ENCODE results near the gene LILRA6. TPM values are rescaled to one million over a fixed set of nuclear protein-coding genes. Genes with fewer than 3 reads are reported as not detected.

LILRA6 gene
- total and polyA plus RNA-seq, 2 of the 13 experiments (the other 11 are each of a cell fraction or from before 2014, with no cell fraction given), result not detected

DNA sequence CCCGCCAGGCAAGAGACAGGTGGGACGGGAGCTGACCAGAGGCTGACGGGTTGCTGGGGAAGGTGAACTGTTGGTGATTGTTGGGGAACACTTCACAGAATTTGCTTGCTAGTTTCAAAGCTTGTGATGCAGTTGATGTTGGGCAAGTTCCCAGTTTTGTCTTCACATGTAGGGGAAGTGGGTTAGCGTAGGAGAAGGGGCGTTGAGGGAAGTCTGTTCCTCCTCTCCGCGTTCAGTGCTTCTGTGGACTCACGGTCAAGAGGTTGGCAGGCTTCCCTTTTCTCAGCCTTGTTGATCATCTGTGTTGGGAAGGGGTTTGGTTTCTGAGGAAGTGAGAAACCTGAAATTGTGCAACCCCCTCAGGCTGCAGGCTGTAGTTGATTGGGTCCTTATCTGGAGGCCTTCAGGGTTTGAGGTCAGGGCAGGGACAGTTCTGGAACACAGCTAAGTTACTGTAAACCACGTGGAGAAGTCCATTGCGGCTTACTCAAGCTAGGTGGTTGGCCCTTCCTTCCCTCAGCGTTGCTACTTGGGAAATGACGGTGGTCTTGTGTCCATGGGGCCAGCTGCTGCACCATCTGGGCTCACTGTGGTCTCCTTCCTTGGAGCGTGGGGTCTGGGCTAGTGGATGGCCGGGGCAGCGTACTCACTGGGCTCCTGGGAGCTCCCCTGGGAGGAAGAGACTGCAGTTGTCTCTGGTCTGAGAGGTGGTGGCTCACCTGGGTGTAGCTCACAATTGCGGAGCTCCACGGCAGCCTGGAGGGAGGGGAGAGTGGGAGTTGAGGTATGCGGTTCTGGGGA is 34.4 kb downstream of the LILRA6 start (continued):
- TF ChIP-seq, protein P1, sequence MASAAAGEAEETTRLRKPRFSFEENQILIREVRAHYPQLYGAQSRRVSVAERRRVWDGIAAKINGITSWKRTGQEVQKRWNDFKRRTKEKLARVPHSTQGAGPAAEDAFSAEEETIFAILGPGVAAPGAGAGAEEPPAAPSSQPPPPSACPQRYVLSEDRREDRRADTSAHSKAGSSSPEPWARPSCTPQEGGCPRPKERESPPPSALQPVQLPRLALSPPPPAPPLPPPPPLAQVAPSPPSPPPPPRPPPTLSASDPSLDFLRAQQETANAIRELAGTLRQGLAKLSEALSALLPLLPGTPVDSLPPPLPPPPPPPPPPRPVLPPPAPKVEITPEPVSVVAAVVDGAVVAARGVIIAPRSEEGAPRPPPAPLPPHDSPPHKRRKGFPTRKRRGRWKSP (CRISPR knock-in tag; IDR thresholded peaks at IDR 0.05), result peak; percentile 67; the same call in 1 of the 2 replicates
- TF ChIP-seq TEAD2 (CRISPR knock-in tag; IDR thresholded peaks at IDR 0.05) (no peak), SALL1 (CRISPR knock-in tag; IDR thresholded peaks at IDR 0.05) (peak; percentile 37; the same call in 1 of the 2 replicates), ZNF773 (CRISPR knock-in tag; IDR thresholded peaks at IDR 0.05; ENCODE audit: borderline replicate concordance) (no peak), POLR2G (IDR thresholded peaks at IDR 0.05; ENCODE audit: low read depth, low read length) (peak; percentile 75), RBFOX2 (IDR thresholded peaks at IDR 0.05; ENCODE audit: low read depth, low read length) (no peak), ZNF720 (CRISPR knock-in tag; IDR thresholded peaks at IDR 0.05) (no peak), ZXDC (CRISPR knock-in tag; IDR thresholded peaks at IDR 0.05) (no peak), ZNF564 (CRISPR knock-in tag; IDR thresholded peaks at IDR 0.05) (no peak), MXI1 (IDR thresholded peaks at IDR 0.05; ENCODE audit: borderline replicate concordance, low read depth, low read length) (0 out of 3 replicates have a peak, but pooled peaks have one; percentile 9), ZNF501 (CRISPR knock-in tag; IDR thresholded peaks at IDR 0.05) (0 out of 2 replicates have a peak, but pooled peaks have one; percentile 25), FOXP1 (IDR thresholded peaks at IDR 0.05) (no peak), FOXP1 (CRISPR knock-in tag; IDR thresholded peaks at IDR 0.05) (no peak), CC2D1A (CRISPR knock-in tag; IDR thresholded peaks at IDR 0.05) (no peak), ZNF639 (CRISPR knock-in tag; conservative IDR thresholded peaks at IDR 0.05) (peak; percentile 54; the same call in 1 of the 2 replicates), FOSL2 (CRISPR knock-in tag; IDR thresholded peaks at IDR 0.05) (peak; percentile 4; the same call in 1 of the 2 replicates), BRF2 (CRISPR knock-in tag; IDR thresholded peaks at IDR 0.05) (no peak), IRF2 (CRISPR knock-in tag; IDR thresholded peaks at IDR 0.05) (0 out of 2 replicates have a peak, but pooled peaks have one; percentile 22), ARID2 (CRISPR knock-in tag; IDR thresholded peaks at IDR 0.05; ENCODE audit: borderline replicate concordance) (peak; percentile 66; the same call in 1 of the 2 replicates), YEATS2 (CRISPR knock-in tag; IDR thresholded peaks at IDR 0.05; ENCODE audit: borderline replicate concordance) (peak; percentile 65; the same call in 1 of the 2 replicates), ATM (IDR thresholded peaks at IDR 0.05; ENCODE audit: borderline replicate concordance) (no peak), ZFY (CRISPR knock-in tag; IDR thresholded peaks at IDR 0.05) (peak; percentile 17; the same call in 1 of the 2 replicates)
- TF ChIP-seq, protein P2, sequence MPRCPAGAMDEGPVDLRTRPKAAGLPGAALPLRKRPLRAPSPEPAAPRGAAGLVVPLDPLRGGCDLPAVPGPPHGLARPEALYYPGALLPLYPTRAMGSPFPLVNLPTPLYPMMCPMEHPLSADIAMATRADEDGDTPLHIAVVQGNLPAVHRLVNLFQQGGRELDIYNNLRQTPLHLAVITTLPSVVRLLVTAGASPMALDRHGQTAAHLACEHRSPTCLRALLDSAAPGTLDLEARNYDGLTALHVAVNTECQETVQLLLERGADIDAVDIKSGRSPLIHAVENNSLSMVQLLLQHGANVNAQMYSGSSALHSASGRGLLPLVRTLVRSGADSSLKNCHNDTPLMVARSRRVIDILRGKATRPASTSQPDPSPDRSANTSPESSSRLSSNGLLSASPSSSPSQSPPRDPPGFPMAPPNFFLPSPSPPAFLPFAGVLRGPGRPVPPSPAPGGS (CRISPR knock-in tag; IDR thresholded peaks at IDR 0.05), result 0 out of 2 replicates have a peak, but pooled peaks have one; percentile 8

Data from HepG2 (cell line).